HG03378 (cell line): Measurements from ENCODE around the gene GABPB2.
"Not testable (repeated sequence)": the region's sequence is repeated elsewhere in the genome, so short reads cannot be mapped to it uniquely, and the experiment has no call there.

Experiments used
- ATAC-seq: cut with Tn5 transposase; IDR thresholded peaks from one replicate; pipeline ENCODE4 v1.9.1; 2021; ENCODE audit warnings: mild to moderate bottlenecking, moderate library complexity; ENCODE audit not compliant: unreplicated experiment

Gene GABPB2

DNA sequence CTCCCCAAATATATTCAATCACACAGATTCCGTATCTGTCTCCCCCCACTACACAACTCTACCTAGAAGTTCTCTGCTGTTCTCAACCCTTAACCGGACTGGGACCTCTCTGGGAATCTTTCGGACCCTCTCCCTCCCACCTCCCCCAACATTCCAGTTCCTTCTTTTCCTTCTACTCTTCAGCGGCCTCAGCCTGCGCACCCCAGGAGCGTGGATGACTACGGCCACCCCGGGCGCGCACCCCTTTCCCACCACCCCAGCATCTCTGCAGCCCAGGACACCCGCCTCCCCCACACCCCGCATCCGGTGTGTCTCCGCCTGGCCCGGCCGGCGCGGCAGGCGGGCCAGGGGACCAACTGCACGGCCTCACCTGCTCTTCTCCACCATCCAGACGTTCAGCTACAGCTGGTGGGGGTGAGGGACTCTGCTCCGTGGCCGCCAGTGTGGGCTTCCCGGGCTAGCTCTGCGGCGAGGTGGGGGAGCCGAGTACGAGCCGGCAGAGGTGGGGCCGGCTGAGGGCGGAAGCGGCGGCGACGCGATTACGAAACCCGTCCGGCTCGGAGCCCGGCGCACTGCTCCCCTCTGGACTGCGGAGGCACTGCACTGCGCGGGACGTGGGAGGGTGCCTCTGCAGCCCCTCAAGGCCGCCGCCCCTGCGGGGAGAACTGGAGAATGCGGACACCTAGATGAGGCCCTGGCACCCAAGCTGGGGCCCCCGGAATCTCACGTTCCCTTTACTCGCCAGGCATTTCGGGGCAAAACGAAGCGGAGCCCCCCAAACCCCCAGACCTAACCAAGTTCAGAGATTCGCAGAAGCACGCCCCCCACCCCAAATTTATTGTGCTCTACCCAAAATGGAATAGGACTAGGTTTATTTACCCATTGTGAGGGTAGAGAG, 11.2 kb upstream of the GABPB2 start, which contains the start of gene CDC42SE1:
Gene CDC42SE1 (minus strand): TSS at position 514 of the 898 bp plus-strand sequence. CDS start 3,892 bp downstream, outside the sequence.
- peak; percentile 51 for ATAC-seq

DNA sequence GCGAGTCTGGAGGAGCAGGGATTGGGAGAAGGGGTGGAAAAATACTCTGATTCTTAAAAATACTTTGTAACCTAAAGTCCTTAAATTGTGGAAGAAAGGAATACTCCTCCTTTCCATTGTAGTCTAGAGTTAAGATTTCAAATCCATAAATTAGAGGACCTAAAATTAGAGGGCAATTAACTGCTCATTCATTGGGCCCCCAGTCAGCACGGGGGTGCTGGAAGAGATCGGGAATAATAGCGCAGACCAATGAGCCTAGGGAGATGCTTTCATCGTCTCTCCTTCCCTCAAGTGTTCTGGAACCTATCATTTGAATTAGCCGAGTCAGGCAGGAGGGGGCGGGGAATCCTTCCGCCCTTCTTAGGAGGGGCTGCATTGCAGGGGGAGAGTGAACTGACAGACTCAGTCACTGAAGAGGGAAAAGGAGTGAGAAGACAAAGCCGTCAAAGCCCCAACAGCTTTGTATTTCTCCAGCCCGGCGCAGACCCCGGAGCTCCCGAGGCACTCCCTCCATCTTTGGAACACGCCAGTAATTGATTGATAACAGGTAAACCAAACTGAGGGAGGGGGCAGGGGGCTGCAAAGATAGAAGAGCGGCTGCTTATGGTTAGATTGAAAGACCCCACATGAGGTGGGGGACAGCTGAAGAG, 10.4 kb upstream of the GABPB2 start, which contains the start of gene MLLT11:
Gene MLLT11 (plus strand): TSS at position 391 of the 650 bp plus-strand sequence. CDS start 6,828 bp downstream, outside the sequence.
- no peak for ATAC-seq

DNA sequence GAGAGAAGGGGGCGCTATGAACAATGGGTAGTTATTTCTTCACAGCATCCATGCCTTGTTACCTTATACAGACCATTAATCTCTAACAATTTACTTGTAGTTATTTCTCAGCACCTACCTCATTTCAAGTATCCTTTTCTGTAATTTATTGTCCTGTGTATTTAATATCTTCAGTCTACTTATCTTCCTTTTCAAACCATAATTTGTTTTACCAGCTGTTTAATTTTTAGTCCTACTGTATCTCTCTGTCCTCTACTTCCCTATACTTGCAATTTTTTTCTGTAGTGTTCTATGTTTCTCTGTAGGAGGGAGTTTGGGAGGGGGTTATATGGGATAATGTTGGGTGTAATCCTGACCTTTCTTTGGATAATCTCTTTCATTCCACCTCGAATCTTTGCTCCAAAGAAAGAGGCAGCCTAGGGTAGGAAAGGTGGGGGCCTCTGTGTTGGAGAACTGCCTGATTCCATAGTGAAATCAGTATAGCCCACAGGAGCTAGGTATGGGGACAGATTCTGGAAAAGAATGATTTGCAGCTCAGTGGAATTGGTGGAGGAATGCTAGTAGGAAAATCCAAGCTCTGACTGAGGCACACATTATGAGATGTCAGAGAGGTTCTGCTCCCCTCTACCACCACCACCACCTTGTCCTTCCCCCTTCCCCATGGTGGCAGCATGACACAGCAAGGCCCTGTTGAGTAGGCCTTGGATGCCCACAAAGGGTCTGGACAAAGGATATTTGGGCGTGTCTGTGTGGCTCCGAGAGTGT, 9.7 kb upstream of the GABPB2 start:
- no peak for ATAC-seq

DNA sequence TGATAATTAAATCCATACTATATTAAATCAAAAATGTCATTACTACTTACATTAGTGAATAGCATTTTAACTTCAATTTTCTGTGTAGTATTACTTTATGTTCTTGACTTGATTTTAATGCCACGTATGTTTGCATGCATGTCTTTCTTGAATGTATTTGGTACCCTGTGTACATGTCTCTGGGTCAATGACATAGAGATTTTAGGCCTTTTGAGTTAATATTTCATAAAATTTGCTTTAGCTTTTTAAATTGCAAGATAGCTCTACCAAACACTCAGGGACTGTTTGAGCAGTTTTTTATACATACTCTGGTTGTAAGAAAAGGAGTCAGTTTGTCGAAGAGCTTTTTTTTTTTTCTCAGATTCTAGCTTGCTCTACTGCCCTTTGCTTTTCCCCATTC, 8.9 kb upstream of the GABPB2 start:
- no peak for ATAC-seq

DNA sequence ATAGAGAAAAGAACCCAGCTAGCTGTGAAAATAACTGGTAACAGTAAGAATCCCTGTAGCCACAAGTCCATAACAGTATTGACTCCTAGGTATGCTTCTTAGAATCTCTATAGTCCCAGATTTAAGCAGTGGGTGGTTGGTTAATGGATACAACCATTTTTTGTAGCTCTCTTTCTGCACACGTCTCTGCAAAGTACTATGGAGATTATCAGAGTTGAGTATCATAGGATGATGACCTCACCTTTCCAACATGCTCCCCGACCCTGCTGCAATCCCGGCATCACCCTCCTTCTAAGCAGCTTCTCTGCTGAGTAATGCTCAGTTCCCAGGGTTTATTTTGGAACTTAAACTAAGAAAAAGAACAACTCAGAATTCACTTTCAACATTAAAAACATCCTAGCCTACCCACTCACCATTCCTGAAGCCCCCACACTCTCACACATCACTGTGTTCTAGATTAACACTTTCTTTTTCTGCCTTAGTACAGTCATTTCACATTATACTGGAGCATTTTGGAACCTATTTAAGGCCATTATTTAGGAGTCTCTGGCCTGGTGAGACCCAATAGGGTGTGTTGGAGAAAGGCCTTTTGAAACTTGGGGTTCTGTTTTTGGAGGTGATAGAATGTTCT, 7.7 kb upstream of the GABPB2 start:
- no peak for ATAC-seq

DNA sequence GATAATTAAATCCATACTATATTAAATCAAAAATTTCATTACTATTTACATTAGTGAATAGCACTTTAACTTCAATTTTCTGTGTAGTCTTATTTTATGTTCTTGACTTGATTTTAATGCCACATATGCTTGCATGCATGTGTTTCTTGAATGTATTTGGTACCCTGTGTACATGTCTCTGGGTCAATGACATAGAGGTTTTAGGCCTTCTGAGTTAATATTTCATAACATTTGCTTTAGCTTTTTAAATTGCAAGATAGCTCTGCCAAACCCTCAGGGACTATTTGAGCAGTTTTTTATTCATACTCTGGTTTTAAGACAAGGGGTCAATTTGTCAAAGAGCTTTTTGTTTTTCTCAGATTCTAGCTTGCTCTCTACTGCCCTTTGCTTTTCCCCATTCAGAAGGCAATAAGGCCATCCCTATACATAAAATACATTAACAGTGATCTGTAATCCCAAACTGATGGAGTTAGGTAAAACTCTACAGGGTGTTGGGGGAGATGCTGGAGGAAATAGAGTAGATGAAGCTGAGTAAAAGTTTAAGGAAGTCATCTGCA, 5.4 kb upstream of the GABPB2 start:
- no peak for ATAC-seq

DNA sequence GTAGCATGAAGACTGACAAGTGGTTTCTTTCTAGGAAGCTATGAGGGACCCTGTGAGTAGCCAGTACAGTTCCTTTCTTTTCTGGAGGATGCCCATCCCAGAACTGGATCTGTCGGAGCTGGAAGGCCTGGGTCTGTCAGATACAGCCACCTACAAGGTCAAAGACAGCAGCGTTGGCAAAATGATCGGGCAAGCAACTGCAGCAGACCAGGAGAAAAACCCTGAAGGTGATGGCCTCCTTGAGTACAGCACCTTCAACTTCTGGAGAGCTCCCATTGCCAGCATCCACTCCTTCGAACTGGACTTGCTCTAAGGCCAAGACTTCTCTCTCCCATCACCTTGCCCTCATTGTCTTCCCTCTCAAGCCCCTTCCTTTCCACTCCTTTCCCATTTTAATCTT, 3.4 kb upstream of the GABPB2 start:
- ATAC-seq: no peak

DNA sequence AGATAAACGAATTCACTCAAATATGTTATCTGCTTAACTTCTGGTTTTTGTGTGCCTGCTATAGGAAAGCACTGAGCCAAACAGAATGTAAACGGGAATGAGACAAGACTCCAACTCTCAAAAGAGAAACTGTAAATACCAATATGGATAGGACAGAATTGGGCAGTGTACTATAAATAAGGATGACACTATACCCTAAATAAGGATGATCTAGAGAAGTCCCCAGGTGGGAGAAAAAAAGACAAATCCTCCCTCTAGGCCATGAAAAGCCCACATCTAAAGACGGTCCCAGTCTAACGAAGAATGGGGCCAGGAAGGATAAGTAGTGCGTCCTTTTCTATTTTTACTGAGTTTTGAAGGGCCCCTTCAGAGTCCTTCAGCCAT, 1.5 kb upstream of the GABPB2 start:
- ATAC-seq: no peak

DNA sequence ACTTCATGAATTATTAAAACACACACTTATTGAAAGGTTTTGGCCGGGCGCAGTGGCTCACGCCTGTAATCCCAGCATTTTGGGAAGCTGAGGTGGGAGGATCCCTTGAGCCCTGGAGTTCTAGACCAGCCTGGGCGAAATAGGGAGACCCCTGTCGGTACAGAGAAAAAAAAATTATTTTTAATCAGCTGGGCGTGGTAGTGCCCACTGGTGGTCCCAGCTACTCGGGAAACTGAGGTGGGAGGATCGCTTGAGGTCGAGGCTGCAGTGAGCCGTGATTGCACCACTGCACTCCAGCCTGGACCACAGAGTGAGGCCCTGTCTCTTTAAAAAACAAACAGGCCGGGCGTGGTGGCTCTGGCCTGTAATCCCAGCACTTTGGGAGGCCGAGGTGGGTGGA, 1.7 kb downstream of the GABPB2 start:
- ATAC-seq: no peak

DNA sequence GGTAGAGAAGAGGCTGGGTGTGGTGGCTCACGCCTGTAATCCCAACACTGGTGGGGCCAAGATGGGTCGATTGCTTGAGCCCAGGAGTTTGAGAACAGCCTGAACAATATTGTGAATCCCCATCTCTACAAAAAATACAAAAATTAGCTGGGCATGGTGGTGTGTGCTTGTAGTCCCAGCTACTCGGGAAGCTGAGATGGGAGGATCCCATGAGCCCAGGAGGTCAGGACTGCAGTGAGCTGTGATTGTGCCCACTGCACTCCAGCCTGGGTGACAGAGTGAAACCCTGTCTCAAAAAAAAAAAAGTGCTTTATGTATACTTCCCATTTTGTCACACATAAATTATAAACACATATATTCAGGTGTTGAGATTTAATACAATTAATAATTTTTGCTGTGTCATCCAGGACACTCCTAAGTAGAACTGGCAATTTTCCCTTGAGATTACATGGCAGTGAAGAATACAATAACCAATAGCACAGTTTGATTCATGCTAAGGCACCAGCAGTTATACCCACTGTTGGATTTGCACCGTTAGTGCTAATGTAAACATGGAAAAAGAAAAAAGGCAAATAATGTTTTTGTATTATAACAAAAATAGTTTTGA, 15.5 kb downstream of the GABPB2 start:
- ATAC-seq: no peak

DNA sequence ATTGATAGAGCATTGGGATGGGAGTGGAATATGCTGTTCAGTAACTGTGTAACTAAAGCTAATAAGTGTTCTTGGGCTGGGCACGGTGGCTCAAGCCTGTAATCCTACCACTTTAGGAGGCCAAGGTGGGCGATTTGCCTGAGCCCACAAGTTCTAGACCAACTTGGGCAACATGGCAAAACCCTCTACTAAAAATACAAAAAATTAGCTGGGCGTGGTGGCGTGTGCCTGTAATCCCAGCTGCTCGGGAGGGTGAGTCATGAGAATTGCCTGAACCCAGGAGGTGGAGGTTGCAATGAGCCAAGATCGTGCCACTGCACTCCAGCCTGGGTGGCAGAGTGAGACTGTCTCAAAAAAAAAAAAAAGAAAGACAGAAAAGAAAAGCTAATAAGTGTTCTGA, 26.9 kb downstream of the GABPB2 start:
- not testable (repeated sequence) for ATAC-seq

DNA sequence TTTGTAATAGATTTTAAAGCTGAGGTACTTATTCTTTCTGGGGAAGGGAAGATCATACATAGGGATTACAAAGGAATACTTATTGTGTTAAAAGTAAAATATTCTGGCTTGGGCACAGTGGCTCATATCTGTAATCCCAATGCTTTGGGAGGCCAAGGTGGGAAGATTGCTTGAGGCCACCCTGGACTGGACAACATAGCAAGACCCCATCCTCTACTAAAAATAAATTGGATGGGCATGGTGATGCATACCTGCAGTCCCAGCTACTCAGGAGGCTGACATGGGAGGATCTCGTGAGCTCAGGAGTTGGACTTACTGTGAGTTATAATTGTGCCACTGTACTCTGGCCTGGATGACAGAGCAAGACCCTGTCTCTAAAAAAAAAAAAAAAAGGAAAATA, 27.6 kb downstream of the GABPB2 start:
- ATAC-seq: no peak

DNA sequence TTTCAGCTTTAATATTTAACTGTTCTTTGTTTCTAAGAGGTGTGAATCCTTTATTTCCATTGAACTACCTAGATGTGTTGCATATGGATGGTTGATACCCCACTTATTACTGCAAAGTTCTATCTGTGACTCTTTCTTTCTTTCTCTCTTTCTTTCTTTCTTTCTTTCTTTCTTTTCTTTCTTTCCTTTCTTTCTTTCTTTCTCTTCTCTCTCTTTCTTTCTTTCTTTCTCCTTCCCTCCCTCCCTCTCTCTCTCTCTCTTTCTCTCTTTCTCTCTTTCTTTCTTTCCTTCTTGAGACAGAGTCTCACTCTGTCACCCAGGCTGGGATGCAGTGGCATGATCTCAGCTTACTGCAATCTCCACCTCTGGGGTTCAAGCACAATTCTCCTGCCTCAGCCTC, 34.1 kb downstream of the GABPB2 start:
- ATAC-seq: no peak

DNA sequence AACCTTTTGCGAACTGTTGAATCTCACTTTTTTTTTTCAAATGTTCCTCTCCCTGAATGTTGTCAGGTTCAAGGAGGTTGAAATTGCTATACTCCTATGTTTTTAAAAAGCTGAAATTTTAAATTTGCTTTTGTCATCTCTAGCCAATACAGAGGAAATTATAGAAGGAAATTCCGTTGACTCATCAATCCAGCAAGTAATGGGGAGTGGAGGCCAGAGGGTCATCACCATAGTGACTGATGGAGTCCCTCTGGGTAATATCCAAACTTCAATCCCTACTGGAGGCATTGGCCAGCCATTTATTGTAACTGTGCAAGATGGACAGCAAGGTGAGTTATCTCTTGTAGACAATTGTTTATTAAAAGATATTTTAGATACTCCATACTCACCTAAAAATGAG, 36.3 kb downstream of the GABPB2 start:
- no peak for ATAC-seq

DNA sequence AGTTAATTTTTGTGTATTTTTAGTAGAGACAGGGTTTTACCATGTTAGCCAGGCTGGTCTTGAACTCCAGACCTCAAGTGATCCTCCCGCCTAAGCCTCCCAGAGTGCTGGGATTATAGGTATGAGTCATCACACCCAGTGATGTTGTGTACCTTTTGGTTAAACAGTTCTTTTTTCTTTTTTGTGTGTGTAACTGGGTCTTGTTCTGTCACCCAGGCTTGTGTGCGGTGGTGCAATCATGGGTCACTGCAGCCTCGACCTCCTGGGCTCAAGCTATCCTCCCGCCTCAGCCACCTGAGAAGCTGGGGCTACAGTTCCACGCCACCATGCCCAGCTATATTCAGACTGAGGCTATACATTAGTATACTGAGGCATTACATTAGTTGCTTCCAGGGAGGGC, 37.8 kb downstream of the GABPB2 start:
- ATAC-seq: no peak

DNA sequence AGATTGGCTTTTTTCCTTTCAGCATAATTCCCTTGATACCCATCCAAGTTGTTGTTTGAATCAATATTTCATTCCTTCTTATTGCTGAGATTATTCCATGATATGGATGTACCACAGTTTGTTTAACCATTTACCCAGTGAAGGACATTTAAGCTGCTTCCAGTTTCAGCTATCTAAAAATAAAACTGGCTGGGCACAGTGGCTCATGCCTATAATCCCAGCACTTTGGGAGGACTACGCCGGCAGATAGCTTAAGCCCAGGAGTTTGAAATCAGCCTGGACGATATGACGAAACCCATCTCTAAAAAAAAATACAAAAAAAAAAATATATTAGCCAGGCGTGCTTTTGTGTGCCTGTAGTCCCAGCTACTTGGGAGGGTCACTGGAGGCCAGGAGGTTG, 43.3 kb downstream of the GABPB2 start:
- ATAC-seq: no peak

DNA sequence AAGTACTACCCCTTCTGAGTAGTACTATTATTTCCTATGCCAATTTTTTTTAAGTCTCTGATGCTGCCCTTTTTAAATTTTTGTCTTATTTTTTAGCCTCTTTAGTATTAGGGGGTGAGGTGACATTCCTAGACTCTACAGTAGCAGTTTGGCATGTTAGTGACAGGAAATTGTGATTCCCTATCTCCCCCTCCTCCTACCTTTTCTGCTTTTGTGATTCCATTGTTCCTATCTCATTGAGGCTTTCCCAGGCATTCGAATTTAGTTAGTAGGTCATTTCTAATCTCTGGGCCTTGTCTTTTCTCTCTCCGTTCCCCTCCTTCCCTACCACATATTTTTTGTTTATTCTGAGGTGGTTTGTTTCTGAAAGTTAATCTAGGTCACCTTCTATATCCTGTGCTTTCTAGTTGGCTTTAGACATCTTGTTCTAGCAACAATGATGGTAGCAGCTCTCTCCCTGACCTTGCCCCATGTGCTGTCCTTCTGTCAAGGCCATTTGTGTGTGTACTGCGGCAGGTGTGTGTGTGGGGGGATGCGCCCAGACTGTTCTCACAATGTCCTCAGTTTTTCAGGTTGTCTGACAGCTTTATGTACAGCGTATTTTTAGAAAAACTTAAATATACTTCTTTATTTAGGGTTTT, 54.3 kb downstream of the GABPB2 start:
- ATAC-seq: no peak

DNA sequence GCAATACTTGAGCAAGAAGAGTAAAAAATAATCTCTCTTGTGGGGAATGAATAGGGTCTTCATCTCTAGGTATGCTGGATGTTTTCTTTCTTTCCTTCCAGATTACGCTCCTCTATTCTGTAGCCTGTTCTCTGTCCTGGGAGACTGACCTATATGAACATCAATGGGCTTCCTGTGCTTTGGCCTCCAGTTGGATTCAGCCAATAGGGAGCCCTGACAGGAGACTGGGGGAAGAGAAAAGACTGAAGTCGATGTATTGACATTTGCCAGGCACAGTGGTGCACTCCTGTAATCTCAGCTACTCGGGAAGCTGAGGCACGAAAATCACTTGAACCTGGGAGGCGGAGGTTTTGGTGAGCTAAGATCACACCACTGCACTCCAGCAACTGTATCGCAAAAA, 58.2 kb downstream of the GABPB2 start:
- no peak for ATAC-seq

DNA sequence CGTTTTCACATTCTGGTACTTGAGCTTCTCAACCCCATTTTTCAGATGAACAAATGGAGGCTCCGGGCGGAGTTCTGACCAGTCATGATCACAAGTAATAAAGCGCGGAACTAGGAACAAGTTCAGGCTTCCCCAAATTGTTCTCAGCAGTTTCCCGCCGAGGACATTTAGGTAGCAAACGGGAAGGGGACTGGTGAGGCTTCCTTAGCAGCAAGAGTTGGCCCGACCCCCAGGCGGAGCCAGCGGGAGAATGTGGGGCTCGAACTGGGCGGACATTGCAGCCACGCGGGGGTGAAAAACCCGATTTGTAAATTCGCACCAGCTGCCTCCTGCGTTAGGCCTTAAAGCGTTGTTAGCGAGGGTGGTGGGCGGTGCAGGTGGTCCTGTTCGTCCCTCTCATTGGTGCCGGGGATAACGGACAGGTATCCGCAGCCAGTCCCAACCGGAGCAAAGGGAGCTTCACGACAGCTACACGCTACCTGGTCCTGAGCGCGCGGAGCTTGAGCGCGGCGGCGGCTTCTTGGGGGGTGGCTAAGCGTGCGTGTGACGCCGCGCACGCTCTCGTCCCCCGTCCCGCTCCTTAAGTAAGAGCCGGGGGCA, 60.5 kb downstream of the GABPB2 start:
- no peak for ATAC-seq
